Measurements from ENCODE around the gene CRHR1.

CRHR1 gene

GRCh38 chr17:45847101-45847500 is 63.0 kb downstream of the CRHR1 start:
- CTCF ChIA-PET = interaction anchor here (0.5 to 0.9 kb wide), 3 partner anchors 27 to 263 kb away, joined by 3 to 4 read pairs (median 3); no protein-coding TSS in a partner anchor
- POLR2A ChIA-PET (ENCODE audit: low non-redundant PET) = no interaction called here
- H3K27ac ChIP-seq = no peak overlapping the region
- no peak for DNase-seq (ENCODE audit: low spot score)
- TF ChIP-seq, protein P1, sequence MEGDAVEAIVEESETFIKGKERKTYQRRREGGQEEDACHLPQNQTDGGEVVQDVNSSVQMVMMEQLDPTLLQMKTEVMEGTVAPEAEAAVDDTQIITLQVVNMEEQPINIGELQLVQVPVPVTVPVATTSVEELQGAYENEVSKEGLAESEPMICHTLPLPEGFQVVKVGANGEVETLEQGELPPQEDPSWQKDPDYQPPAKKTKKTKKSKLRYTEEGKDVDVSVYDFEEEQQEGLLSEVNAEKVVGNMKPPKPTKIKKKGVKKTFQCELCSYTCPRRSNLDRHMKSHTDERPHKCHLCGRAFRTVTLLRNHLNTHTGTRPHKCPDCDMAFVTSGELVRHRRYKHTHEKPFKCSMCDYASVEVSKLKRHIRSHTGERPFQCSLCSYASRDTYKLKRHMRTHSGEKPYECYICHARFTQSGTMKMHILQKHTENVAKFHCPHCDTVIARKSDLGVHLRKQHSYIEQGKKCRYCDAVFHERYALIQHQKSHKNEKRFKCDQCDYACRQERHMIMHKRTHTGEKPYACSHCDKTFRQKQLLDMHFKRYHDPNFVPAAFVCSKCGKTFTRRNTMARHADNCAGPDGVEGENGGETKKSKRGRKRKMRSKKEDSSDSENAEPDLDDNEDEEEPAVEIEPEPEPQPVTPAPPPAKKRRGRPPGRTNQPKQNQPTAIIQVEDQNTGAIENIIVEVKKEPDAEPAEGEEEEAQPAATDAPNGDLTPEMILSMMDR (conservative IDR thresholded peaks at IDR 0.05; ENCODE audit: low read depth) = no peak

DNA sequence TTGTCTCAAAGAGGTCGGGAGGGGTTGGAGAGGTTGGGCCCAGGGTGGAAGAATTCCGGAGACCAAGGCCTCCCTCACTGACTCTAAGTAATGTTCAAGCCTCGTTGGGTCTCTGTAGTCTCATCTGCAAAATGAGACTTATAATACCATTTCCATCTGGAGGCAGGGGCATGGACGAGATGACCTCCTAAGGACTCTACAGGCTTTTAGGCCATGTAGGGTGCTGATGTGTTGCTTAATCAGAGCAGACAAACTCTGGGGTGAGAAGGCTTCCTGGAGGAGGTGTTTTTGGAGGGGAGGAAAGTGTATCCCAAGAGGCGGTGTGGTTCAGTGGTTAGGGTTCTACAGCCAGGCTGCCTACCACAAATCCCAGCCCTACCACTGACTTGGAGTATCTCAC is 63.6 kb downstream of the CRHR1 start:
- DNase-seq (ENCODE audit: low spot score) = no peak
- no peak overlapping the region for H3K27ac ChIP-seq
- CTCF ChIA-PET = interaction anchor here (0.5 kb wide), 1 partner anchor 361 kb away, joined by 4 read pairs; no protein-coding TSS in a partner anchor
- TF ChIP-seq, protein P1 (conservative IDR thresholded peaks at IDR 0.05; ENCODE audit: low read depth) = no peak
- POLR2A ChIA-PET (ENCODE audit: low non-redundant PET) = no interaction called here

DNA sequence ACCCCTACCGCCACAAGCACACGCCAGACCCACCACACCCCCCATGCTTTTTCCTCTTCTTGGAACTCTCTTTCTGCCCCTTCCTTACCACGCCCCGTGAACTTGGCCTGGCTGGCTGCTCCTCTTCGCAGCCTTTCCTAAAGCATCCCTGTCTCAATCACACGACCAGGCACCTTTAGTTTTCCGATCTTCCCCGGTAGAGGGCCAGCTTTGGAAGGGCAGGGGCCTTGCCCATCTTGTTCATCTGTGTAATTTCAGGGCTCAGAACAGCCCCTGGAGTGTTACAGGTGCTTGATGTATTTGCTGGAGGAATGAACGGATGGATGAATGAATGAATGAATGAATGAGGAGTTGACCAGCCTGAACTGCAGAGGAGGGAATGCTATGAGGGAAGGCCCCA is 64.3 kb downstream of the CRHR1 start:
- TF ChIP-seq, protein P1 (conservative IDR thresholded peaks at IDR 0.05; ENCODE audit: low read depth) = no peak
- CTCF ChIA-PET = interaction anchor here (0.5 kb wide), 1 partner anchor 362 kb away, joined by 4 read pairs; no protein-coding TSS in a partner anchor

GRCh38 chr17:45848868-45849535 is 64.9 kb downstream of the CRHR1 start:
- CTCF ChIA-PET = interaction anchor here (0.6 to 1.0 kb wide), 3 partner anchors 100 to 209 kb away, joined by 3 to 5 read pairs (median 3); no protein-coding TSS in a partner anchor
- DNase-seq (ENCODE audit: low spot score) = no peak
- POLR2A ChIA-PET (ENCODE audit: low non-redundant PET) = no interaction called here
- no peak overlapping the region for H3K27ac ChIP-seq
- TF ChIP-seq, protein P1 (conservative IDR thresholded peaks at IDR 0.05; ENCODE audit: low read depth) = no peak

More for the DNA sequence above, 64.3 kb downstream of the CRHR1 start:
- POLR2A ChIA-PET (ENCODE audit: low non-redundant PET) = no interaction called here
- DNase-seq (ENCODE audit: low spot score) = no peak
- H3K27ac ChIP-seq = no peak overlapping the region

GRCh38 chr17:45849536-45849990 is 65.4 kb downstream of the CRHR1 start:
- no peak overlapping the region for H3K27ac ChIP-seq
- POLR2A ChIA-PET (ENCODE audit: low non-redundant PET) = no interaction called here
- CTCF ChIA-PET = interaction anchor here (0.6 to 1.0 kb wide), 4 partner anchors 59 to 209 kb away, joined by 3 to 5 read pairs (median 3); no protein-coding TSS in a partner anchor
- TF ChIP-seq, protein P1 (conservative IDR thresholded peaks at IDR 0.05; ENCODE audit: low read depth) = no peak
- DNase-seq (ENCODE audit: low spot score) = no peak

DNA sequence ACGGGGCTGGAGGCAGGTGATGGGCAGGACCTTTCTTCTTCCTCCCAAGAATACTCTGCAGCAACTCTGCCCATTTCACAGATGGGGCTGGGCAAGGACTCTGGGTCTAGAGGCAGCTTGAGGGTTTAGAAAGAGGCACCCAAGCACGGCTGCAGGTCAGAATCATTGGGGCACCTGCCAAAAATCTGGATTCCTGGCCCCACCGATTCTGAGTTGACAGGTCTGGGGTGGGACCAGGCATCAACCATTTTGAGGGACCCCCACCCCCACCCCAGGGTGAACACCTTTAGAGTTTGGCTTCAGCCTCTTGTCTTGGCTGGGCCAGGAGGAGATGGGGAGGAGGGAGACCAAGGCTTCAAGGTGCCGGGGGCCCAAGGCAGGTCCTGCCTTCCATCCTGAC is 65.9 kb downstream of the CRHR1 start:
- no peak overlapping the region for H3K27ac ChIP-seq
- ChIA-PET CTCF (interaction anchor here (0.6 to 0.9 kb wide), 2 partner anchors 58 to 259 kb away, joined by 3 read pairs; no protein-coding TSS in a partner anchor), POLR2A (ENCODE audit: low non-redundant PET) (no interaction called here)
- TF ChIP-seq, protein P1 (conservative IDR thresholded peaks at IDR 0.05; ENCODE audit: low read depth) = no peak
- DNase-seq (ENCODE audit: low spot score) = no peak
